Bronchial epithelial cell (primary cell): ENCODE data around the gene WDR73. TPM values are rescaled to one million over a fixed set of nuclear protein-coding genes. Genes with fewer than 3 reads are reported as not detected.

Source experiments
- DNase-seq: peaks from one replicate; pipeline ENCODE4 v3.0.0-alpha.2; 2010; ENCODE audit warnings: low read depth
- FAIRE-seq: peaks from 2 replicates; lab custom pipeline; 2011; peaks lifted over from hg19 to GRCh38; lab: Jason Lieb, UNC
- H3K27me3 ChIP-seq: 2 replicates; pipeline ENCODE4 v1.5.1; 2011; ENCODE audit warnings: low read length; ENCODE audit not compliant: control insufficient read depth, insufficient read depth
- H3K36me3 ChIP-seq: 2 replicates; pipeline ENCODE4 v1.5.1; 2011; ENCODE audit warnings: low read length; ENCODE audit not compliant: control insufficient read depth, insufficient read depth
- H3K4me3 ChIP-seq: 2 replicates; pipeline ENCODE4 v1.5.1; 2011; ENCODE audit warnings: mild to moderate bottlenecking, low read depth, low read length, control low read depth
- total RNA-seq: library from RNA; depleted of rRNA; stranded (reverse); fragments of >200 nt; gene quantifications from 2 replicates; pipeline ENCODE4 v1.2.1, GENCODE V29; 2014
- TF ChIP-seq, protein P1 (sequence below): IDR thresholded peaks from 2 replicates; pipeline ENCODE4 v1.5.1; 2011; ENCODE audit warnings: mild to moderate bottlenecking, moderate library complexity, low read length, control low read depth, inconsistent platforms; ENCODE audit not compliant: insufficient read depth, severe bottlenecking

WDR73 gene
- total RNA-seq, 1 donor from 2014 or later, result 24.0 TPM

DNA sequence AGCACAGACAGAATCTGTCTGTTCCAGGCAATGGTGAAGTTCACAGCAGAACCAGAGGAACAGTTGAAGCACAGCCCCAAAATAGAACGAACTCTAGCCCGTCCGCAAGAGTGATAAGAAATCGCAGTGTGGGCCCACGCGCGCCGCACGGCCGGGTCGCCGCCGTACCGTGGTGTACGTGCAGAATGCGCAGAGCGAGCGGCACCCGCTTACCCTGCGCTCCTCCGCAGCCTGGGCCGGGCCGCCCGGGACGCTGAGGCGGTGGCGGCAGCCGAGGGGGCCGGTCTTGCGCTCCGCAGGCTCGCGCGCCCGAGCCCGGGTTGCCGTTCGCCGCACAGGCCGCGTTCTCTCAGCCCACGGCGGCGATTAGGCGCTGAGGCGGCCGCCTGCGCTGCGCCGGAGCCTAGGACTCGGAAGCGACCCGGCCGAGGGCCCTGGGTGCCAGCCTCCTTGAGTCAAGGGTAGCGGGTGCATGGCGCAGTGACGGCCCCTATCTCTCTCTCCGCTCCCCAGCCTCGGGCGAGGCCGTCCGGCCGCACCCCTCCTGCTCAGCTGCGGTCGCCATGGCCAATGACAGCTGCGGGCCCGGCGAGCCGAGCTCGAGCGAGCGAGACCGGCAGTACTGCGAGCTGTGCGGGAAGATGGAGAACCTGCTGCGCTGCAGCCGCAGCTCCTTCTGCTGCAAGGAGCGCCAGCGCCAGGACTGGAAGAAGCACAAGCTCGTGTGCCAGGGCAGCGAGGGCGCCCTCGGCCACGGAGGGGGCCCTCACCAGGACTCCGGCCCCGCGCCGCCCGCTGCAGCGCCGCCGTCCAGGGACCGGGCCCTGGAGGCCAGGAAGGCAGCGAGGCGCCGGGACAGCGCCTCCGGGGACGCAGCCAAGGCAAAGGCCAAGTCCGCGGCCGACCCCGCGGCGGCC is 20.5 kb downstream of the WDR73 start:
- DNase-seq (peak; percentile 58), FAIRE-seq (no peak)
- Histone ChIP-seq H3K36me3 (peaks cover 2% of the 10 kb centered on the region), H3K27me3 (no peaks in the 10 kb centered on the region), H3K4me3 (peak overlapping the region; percentile 52)
- TF ChIP-seq, protein P1, sequence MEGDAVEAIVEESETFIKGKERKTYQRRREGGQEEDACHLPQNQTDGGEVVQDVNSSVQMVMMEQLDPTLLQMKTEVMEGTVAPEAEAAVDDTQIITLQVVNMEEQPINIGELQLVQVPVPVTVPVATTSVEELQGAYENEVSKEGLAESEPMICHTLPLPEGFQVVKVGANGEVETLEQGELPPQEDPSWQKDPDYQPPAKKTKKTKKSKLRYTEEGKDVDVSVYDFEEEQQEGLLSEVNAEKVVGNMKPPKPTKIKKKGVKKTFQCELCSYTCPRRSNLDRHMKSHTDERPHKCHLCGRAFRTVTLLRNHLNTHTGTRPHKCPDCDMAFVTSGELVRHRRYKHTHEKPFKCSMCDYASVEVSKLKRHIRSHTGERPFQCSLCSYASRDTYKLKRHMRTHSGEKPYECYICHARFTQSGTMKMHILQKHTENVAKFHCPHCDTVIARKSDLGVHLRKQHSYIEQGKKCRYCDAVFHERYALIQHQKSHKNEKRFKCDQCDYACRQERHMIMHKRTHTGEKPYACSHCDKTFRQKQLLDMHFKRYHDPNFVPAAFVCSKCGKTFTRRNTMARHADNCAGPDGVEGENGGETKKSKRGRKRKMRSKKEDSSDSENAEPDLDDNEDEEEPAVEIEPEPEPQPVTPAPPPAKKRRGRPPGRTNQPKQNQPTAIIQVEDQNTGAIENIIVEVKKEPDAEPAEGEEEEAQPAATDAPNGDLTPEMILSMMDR, result no peak

DNA sequence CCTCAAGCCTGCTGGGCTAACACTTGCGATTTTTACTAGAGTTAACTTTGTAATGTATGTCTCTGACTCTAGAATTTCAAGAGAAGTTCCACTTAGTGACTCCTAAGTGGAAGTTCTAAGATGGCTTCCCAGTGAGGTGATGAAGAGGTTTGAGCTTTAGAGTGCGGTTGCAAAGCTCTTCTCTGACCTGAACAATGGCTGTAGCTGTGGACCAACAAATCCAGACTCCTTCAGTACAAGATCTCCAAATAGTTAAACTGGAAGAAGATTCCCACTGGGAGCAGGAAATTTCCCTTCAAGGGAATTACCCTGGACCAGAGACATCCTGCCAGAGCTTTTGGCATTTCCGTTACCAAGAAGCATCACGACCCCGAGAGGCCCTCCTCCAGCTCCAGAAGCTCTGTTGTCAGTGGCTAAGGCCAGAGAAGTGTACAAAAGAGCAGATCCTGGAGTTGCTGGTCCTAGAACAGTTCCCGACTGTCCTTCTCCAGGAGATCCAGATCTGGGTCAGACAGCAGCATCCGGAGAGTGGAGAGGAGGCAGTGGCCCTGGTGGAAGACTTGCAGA is 22.3 kb downstream of the WDR73 start:
- no peak for DNase-seq
- no peak for FAIRE-seq
- H3K36me3 ChIP-seq, result peaks cover 2% of the 10 kb centered on the region

DNA sequence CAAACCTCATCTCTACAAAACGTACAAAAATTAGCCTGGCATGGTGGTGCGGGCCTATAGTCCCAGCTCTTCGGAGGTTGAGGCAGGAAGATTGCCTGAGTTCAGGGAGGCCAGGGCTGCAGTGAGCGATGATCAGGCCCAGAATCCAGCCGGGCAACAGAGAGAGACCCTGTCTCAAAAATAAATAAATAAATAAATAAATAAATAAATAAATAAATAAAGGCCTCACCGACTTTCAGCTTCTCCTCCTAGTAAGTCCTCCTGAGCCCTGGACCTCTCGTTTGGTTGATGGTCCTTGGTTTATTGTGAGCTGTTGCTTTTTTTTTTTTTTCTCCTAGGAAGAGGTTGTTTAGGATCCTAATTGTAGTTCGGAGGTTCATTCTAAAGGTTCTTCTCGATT is 25.1 kb downstream of the WDR73 start:
- Histone ChIP-seq H3K36me3 (no peaks in the 10 kb centered on the region), H3K4me3 (no peak overlapping the region), H3K27me3 (no peaks in the 10 kb centered on the region)
- no peak for DNase-seq
- FAIRE-seq, result no peak
- TF ChIP-seq, protein P1, result no peak

More for the DNA sequence above, 22.3 kb downstream of the WDR73 start:
- TF ChIP-seq, protein P1, result no peak
- Histone ChIP-seq H3K27me3 (no peaks in the 10 kb centered on the region), H3K4me3 (peak overlapping the region; percentile 60)

DNA sequence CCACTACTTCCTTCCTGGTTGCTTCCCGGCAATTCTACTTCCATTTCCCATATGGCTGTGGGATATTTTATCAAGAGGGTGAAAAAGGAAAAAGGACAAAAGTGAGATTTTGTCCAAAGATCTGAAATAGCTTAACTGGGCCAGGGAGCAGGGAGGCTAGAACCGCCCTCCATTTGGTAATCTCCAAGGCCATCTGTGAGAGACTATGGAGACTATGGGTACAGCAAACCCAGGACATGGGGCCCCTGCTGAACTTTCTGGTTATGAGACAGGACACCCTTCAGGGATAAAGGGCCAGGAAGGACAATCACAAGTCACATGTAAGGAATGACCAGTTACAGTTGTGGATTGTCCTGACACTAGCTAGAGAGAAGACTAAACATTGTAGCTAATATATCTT is 29.0 kb downstream of the WDR73 start:
- TF ChIP-seq, protein P1, result no peak
- DNase-seq (no peak), FAIRE-seq (no peak)
- Histone ChIP-seq H3K36me3 (peaks cover 4% of the 10 kb centered on the region), H3K4me3 (no peak overlapping the region), H3K27me3 (no peaks in the 10 kb centered on the region)

DNA sequence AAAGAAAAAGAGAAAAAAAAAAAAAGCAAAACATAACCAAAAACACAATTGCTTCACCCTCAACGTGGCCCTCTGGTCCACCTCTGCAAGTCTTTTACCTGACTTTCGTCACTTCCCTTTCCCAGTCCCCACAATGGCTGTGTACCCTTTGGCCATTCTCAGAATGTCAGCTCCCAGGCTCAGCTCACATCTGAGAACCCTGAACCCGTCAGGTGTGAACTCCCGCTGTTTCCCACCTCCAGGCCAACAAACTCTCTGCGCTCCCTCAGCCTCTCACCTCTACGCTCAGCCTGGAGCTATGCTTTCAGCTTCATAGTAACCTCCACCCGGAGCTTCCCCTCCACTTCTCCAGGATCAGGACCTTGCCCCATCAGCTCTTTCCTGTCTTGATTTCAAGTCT is 29.7 kb downstream of the WDR73 start:
- TF ChIP-seq, protein P1, result no peak
- no peak for FAIRE-seq

More for the DNA sequence above, 29.7 kb downstream of the WDR73 start:
- DNase-seq, result no peak
- Histone ChIP-seq H3K27me3 (no peaks in the 10 kb centered on the region), H3K4me3 (no peak overlapping the region), H3K36me3 (peaks cover 4% of the 10 kb centered on the region)
